HFFc6 (cell line): ENCODE data around the gene UCP1. TPM values are rescaled to one million over a fixed set of nuclear protein-coding genes. Genes with fewer than 3 reads are reported as not detected.
"Not testable (repeated sequence)": the region's sequence is repeated elsewhere in the genome, so short reads cannot be mapped to it uniquely, and the experiment has no call there.

ENCODE experiments used
- DNase-seq: peaks from one replicate; pipeline ENCODE4 v3.0.0-alpha.2; 2018
- H3K27ac Mint-ChIP-seq: 2 replicates; pipeline ENCODE4 v1.8.0; 2020; ENCODE audit warnings: mild to moderate bottlenecking, mixed read lengths
- H3K27me3 Mint-ChIP-seq: 2 replicates; pipeline ENCODE4 v1.8.0; 2021; ENCODE audit warnings: mild to moderate bottlenecking, moderate library complexity, mixed read lengths; ENCODE audit not compliant: insufficient read depth
- H3K36me3 Mint-ChIP-seq: 2 replicates; pipeline ENCODE4 v1.8.0; 2021; ENCODE audit warnings: low read depth, mixed read lengths
- H3K4me1 Mint-ChIP-seq: 2 replicates; pipeline ENCODE4 v1.8.0; 2020; ENCODE audit warnings: low read depth, mixed read lengths
- H3K4me3 Mint-ChIP-seq: 2 replicates; pipeline ENCODE4 v1.8.0; 2020; ENCODE audit warnings: mild to moderate bottlenecking, moderate library complexity, mixed read lengths
- H3K9me3 Mint-ChIP-seq: 2 replicates; pipeline ENCODE4 v1.8.0; 2020; ENCODE audit warnings: mild to moderate bottlenecking, mixed read lengths
- total RNA-seq, 6 experiments: library from RNA; stranded (reverse); fragmentation: NEBNext Ultra II Directional; extraction: Animal tissue kit (Norgen Biotek cat#: 25700); gene quantifications; 2 replicates in 1 of 6; 3 replicates in 5 of 6; pipeline ENCODE4 v1.2.3, GENCODE V29; 2021
- TF ChIP-seq, protein P1 (sequence below): fragments of 200-600 bp; sonication (generic); IDR thresholded peaks from 2 replicates; pipeline ENCODE4 v1.5.0; 2021; ENCODE audit warnings: antibody characterized with exemption, mild to moderate bottlenecking

The UCP1 gene
- total RNA-seq, 6 experiments from 2014 or later = not detected

DNA sequence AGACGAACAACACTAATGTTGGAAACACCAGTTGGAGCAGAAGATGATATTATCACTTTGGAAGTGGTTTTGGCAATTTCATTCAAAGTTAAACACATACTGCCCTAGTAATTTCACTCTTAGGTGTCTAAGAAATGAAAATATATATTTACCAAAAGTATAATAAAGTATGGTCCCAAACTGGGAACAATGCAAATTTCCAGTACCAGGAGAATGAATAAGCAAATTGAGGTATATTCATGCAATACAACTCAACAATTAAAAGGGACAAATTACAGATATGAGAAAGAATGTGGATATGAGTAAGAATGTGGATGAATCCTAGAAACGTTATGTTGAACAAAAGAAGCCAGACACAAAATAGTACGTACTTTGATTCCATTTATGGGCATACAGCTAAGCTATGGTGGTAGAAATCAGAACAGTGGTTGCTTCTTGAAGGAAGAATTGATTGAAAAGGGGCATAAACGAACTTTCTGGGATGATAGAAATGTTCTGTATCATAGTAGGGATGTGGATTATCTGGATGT lies 34.7 kb downstream of the UCP1 start:
- H3K36me3 Mint-ChIP-seq = peaks cover 15% of the 10 kb centered on the region; the same call in 1 of the 2 replicates
- H3K4me1 Mint-ChIP-seq = peaks cover 28% of the 10 kb centered on the region
- no peaks in the 10 kb centered on the region for H3K9me3 Mint-ChIP-seq
- no peaks in the 10 kb centered on the region; the same call in 1 of the 2 replicates for H3K27me3 Mint-ChIP-seq
- TF ChIP-seq, protein P1, sequence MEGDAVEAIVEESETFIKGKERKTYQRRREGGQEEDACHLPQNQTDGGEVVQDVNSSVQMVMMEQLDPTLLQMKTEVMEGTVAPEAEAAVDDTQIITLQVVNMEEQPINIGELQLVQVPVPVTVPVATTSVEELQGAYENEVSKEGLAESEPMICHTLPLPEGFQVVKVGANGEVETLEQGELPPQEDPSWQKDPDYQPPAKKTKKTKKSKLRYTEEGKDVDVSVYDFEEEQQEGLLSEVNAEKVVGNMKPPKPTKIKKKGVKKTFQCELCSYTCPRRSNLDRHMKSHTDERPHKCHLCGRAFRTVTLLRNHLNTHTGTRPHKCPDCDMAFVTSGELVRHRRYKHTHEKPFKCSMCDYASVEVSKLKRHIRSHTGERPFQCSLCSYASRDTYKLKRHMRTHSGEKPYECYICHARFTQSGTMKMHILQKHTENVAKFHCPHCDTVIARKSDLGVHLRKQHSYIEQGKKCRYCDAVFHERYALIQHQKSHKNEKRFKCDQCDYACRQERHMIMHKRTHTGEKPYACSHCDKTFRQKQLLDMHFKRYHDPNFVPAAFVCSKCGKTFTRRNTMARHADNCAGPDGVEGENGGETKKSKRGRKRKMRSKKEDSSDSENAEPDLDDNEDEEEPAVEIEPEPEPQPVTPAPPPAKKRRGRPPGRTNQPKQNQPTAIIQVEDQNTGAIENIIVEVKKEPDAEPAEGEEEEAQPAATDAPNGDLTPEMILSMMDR = no peak
- H3K27ac Mint-ChIP-seq = peak overlapping the region; percentile 76
- peak; percentile 56 for DNase-seq
- H3K4me3 Mint-ChIP-seq = no peak overlapping the region

DNA sequence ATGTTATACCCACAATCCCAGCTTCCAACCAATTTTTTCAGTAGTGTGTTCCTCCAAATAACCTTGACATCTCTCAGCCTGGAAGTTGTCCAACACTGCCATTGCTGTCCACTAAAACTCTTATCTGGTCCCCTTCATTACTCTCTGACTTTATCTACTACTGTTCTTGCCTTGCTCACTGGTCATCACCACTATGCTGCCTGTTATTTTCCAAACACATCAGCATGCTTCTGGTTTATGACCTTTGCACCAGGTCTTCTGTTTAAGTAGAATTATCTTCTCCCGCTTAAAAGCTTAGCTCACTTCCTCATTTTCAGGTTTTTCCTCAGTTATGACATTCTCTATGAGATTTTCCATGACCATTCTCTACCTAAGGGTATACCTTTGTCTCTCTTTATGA lies 39.3 kb downstream of the UCP1 start:
- no peak for DNase-seq
- Mint-ChIP-seq H3K27ac (no peak overlapping the region), H3K36me3 (peaks cover 31% of the 10 kb centered on the region), H3K27me3 (no peaks in the 10 kb centered on the region), H3K4me1 (peaks cover 38% of the 10 kb centered on the region), H3K4me3 (no peak overlapping the region), H3K9me3 (no peaks in the 10 kb centered on the region)
- TF ChIP-seq, protein P1 = no peak

DNA sequence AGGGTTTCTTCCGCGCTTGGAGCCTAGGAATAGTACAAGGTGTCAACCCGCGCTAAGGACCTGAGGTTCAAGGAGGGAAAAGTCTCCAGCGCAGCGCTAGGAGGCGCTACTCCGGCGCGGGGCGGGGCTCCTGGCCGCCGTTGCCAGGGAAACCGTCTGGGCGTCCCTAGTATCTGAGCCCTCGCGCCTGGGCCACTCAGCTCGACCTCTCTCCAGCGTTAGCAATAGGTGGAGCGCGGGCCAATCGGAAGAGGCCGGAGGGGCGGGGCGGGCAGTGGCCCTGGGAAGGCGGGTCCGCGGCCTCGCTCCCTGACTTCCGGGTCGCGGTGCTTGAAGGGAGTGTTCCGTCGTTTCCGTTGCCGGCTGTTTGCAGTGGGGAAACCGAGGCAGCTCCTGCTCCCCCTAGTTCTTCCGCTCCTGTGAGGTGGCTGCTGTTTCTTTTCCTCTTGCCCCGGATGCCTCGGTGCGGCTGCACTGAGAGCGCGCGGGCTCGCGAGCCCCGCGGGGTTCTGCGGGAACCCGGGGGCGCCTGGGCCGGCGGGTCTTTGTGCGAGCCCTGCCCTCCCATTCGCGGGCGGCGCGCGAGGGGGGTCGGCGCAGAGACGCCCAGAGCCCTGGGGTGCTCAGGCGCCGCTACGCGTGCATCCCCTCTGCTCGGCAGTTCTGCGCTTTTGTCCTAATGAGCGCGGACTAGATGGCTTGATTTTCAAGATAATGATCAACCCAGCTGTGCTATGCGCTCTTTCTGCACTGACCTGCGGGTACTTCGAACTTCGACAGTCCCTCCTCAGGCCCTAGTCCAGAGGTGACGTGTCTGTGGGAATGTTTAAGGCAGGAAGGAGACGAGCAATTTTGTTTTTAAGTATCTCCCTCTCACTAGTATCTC lies 44.7 kb downstream of the UCP1 start, which contains the start of gene ELMOD2:
ELMOD2 (plus strand) TSS at position 312 of the 886 bp plus-strand sequence. CDS start 1,261 bp downstream, outside the sequence.
- H3K4me3 Mint-ChIP-seq = peak within 1 kb of the TSS; percentile 96
- no peaks in the 10 kb centered on the region for H3K9me3 Mint-ChIP-seq
- H3K27ac Mint-ChIP-seq = peak within 1 kb of the TSS; percentile 85
- peaks cover 16% of the 10 kb centered on the region for H3K36me3 Mint-ChIP-seq
- peak; percentile 97 for DNase-seq
- peaks cover 26% of the 10 kb centered on the region for H3K4me1 Mint-ChIP-seq
- TF ChIP-seq, protein P1 = peak; percentile 94
- peaks cover 3% of the 10 kb centered on the region for H3K27me3 Mint-ChIP-seq

DNA sequence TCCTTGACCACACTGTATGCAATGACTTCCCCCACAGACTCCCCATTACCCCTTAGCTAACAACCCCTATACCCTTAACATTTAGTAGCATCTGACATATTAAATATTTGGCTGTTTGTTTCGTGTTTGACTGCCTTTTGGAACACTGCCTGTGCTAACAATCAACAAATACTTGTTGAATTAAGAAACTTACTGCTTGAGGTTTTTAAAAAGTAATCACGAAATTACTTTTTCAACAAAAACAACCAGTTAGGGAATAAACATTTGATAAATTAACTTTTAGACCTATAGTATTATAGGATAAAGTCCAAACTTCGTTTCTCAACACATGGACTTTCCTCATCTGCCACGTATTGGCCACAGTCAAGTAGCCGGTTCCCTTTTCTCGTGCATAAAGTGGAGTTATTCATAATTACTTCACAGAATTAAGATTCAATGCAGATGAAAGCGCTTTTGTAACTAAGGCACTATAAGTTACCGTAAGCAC lies 45.3 kb downstream of the UCP1 start:
- Mint-ChIP-seq H3K36me3 (peaks cover 16% of the 10 kb centered on the region), H3K9me3 (no peaks in the 10 kb centered on the region), H3K4me1 (peaks cover 26% of the 10 kb centered on the region), H3K27me3 (peaks cover 3% of the 10 kb centered on the region), H3K4me3 (peak overlapping the region; percentile 96), H3K27ac (peak overlapping the region; percentile 85; the same call in 1 of the 2 replicates)
- DNase-seq = no peak
- TF ChIP-seq, protein P1 = no peak

DNA sequence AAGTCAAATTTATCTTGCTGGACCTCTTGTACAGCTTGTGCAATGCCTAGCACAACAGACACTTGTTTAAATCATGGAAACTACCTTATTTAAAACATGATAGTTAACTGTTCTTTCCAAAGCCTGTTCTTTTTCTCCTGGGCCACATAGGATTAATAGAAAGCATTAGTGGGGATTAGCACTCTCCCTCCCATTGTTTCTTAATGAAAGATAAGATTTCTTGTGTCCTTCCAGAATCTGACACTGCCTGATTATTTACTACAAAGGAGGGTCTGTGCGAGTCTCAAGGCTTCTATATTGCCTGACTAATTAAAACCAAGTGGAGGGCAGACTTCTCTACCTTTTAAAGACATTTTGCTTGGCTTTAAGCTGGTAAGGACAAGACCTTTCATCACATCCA lies 53.3 kb downstream of the UCP1 start:
- DNase-seq = no peak
- Mint-ChIP-seq H3K4me3 (no peak overlapping the region), H3K9me3 (no peaks in the 10 kb centered on the region), H3K4me1 (no peaks in the 10 kb centered on the region), H3K36me3 (no peaks in the 10 kb centered on the region), H3K27me3 (peaks cover 15% of the 10 kb centered on the region), H3K27ac (no peak overlapping the region)
- TF ChIP-seq, protein P1 = no peak

DNA sequence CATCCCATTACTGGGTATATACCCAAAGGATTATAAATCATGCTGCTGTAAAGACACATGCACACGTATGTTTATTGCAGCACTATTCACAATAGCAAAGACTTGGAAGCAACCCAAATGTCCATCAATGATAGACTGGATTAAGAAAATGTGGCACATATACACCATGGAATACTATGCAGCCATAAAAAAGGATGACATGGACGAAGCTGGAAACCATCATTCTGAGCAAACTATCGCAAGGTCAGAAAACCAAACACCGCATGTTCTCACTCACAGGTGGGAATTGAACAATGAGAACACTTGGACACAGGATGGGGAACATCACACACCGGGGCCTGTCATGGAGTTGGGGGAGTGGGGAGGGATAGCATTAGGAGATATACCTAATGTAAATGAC lies 55.0 kb downstream of the UCP1 start:
- H3K4me3 Mint-ChIP-seq, H3K27ac Mint-ChIP-seq, H3K36me3 Mint-ChIP-seq, H3K4me1 Mint-ChIP-seq, H3K9me3 Mint-ChIP-seq, DNase-seq: not testable (repeated sequence)
- peaks cover 29% of the 10 kb centered on the region for H3K27me3 Mint-ChIP-seq
